Germinal center (tissue), 1 donor: Measurements from ENCODE around the gene CRTAP.
"Not testable (repeated sequence)": the region's sequence is repeated elsewhere in the genome, so short reads cannot be mapped to it uniquely, and the experiment has no call there.

Experiments
- DNase-seq: peaks from one replicate; pipeline ENCODE4 v3.0.0; 2012; ENCODE audit warnings: mixed read lengths, low spot score

Gene CRTAP

DNA sequence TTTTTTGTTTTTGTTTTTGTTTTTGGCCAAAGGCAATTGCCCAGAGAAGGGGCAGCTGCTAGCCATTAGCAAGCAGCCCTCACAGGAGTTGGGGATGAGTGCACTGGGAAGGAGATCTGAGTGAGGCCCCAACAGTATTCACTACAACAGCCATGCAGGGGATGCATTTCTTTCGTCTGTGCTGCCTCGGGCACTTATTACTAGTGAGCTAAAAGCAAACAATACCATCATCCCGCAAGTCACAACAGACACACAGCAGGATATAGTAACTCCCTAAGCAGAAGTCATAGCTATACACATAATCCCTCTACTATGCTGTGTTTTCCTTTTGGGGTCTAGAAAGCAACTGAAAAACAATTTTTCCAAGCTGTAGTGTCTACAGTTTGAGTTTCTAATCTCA, 27.2 kb downstream of the CRTAP start:
- DNase-seq: no peak

- peak; percentile 54 for DNase-seq
Observed at GRCh38 chr3:33144433-33144832, 30.6 kb downstream of the CRTAP start.

DNA sequence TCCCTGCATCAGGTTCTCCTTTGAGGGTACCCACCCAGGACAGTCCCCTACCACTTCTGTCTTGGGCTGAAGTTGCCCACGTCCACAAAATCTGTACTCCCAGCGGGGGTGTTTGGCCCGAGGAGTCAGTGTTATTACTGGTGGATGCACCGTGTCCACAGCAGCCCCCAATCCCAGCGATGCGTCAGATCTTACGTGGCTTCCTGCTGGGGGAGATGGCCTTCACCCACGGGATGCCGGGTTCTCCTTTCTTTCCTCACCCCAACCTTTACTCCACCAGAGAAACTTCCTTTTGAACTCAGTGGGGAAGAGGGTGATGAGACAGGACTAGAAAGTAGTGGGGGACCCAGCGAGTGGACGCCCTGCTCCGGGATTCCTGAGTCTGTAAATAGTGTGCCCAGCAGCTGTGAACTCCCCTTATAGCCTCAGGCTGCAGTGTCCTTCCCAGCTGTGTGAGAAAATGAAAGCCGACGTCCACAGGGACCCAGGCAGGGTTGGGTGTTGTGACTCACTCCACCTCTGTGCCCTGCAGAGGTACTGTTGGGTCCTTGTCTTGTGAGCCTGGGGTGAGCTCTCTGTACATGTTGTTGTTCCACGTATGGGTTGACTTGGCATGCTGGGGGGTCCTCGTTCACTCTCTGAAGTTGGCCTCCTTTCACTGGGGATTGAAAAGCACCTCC, 31.5 kb downstream of the CRTAP start:
- no peak for DNase-seq

- DNase-seq: no peak
Observed at GRCh38 chr3:33145901-33146580, 32.2 kb downstream of the CRTAP start.

DNA sequence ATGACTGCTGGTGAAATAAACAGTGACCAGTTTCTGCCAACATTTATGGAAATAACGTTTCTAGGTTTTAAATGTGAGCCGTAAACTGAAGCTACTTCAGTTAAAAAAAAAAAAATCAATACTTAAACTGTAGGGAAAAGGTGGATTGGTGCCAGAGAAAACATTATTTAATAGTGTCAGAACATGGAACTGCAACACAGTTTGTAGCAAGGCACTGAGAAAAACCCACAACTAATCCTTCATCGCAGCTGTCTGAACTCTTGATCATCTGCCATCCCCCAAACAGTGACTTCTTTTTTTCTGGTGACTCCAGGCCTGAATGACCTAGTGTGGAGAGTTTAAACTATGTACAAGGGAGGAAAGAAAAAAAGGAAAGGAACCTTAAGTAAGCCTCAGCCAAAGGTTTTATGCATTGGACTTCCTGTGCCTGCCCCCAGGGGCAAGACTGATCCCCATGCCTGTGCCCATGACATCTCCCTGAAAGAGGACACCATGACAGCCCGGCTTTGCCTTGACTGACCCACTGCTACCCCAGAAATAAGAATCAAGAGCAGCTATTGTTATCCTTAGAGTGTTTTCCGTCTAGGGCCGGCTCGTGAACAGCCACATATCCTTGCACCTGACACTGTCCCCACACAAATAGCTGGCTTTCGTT, 33.1 kb downstream of the CRTAP start:
- no peak for DNase-seq

DNA sequence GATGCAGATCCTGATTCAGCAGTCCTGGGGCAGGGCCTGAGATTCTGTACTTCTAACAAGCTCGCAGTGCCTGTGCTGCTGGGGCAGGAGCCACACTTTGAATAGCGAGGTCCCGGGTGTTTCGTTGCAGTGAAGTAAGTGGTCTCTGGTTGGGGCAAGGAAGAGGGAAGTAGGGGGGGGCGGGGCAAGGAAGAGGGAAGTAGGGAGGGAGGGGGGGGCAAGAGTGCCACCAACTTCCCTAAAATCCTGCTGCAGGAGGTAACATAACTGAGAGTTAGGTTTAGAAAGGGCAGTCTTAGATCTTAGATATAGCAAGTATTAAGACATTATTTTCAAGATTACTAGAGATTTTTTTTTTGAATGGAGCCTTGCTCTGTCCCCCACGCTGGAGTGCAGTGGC, 35.5 kb downstream of the CRTAP start:
- DNase-seq: no peak

DNA sequence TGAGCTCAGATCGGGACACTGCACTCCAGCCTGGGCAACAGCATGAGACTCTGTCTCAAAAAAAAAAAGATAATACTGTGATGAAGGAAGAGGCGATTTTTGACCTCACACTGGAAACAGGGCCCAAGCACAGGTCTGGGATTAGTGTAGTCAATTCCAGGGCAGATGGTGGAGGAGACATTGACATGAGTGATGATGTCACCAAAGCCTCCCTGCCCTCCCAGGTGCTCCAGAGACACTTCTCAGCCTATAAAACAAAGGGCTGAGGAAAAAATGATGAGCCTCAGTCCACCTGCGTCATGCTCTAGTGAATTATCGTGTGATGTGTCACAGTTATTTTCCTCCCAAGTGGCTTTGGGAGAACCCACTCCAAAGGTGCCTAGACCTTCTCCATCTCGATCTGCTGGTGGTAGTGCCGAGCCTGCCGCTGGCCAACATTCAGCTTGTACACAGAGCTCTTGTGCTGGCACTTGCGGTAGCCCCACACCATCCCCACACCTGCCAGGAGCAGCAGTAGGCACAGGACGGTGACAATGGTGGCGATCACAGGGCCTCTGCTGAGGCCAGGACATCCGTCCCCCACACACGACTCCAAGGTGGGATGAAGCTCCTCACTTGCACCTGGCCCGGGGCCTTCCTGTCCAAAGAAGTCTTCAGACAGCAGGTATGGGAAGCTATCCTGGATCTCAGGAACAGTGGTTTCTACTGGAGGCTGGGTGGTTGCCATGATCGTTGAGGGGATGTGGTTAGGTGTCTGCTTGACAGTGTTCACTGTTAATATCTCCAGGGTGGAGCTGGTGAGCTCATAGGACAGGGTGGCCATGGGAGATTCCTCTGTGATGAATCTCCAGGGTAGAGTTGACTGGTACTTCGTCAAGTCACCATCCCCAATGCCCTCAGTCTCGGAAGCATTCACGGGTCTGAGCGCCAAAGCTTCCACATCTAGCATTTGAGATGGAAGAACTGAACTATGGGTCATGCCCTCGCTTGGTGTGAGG, 38.8 kb downstream of the CRTAP start:
- no peak for DNase-seq

DNA sequence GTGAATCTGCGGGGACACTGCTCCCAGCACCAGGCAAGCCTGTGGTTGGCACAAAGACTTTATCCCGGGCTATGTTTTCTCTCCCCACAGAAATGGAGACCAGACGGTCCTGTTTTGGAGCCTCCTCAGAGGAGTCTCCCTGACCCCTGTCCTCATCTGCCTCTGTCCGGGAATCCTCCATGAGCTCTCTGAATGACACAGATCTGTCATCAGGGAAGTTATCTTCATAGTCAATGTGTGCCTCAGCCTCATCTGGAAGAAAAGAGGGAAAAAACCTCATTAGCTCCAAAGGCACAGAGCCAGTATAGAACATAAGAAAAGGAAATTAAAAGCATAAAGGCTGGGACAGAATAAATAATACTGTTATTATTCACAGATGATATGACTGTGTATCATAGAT, 40.0 kb downstream of the CRTAP start:
- no peak for DNase-seq

DNA sequence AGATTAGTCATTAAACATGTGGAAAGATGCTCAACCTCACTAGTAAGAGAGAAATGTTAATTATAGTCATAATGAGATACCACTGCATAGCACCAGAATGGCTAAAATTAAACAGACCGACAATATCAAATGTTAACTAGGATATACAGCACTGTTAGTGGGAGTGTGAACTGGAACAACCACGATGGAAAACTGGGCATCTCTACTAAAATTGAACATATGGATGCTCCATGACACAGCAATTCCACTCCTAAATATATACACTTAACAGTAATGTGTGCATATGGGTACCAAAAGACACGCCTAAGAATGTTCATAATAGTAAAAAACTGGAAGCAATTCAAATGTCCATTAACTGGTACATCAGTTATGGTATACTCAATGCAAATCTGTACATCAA, 41.5 kb downstream of the CRTAP start:
- DNase-seq: no peak

GRCh38 chr3:33159234-33159633, 45.4 kb downstream of the CRTAP start:
- DNase-seq: no peak

DNA sequence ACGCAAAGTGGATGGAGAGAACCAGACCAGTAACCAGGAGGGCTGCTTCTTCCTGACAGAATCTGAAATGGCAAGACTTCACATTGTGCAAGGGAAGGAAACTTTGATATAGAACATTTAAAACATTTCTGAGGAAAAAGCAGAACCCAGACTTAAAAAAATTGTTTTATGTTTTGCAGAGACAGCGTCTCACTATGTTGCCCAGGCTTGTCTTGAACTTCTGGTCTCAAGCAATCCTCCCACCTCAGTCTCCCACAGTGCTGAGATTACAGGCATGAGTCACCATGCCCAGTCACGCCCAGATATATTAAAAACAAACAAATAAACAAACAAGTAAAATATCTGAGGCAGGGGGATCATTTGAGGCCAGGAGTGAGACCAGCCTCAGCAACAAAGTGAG, 46.2 kb downstream of the CRTAP start:
- no peak for DNase-seq

DNA sequence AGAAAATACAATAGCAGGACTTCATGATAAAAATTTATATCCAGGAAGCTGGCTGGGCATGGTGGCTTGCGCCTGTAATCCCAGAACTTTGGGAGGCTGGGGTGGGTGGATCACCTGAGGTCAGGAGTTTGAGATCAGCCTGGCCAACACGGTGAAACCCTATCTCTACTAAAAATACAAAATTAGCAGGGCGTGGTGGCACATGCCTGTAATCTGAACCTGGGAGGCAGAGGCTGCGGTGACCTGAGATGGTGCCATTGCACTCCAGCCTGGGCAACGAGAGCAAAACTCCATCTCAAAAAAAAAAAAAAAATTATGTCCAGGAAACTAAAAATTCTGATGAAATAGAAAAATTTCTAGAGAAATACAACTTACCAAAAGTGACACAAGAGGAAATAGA, 48.8 kb downstream of the CRTAP start:
- DNase-seq: not testable (repeated sequence)

GRCh38 chr3:33165372-33165771, 51.6 kb downstream of the CRTAP start:
- no peak for DNase-seq

GRCh38 chr3:33166095-33166494, 52.3 kb downstream of the CRTAP start:
- no peak for DNase-seq

DNA sequence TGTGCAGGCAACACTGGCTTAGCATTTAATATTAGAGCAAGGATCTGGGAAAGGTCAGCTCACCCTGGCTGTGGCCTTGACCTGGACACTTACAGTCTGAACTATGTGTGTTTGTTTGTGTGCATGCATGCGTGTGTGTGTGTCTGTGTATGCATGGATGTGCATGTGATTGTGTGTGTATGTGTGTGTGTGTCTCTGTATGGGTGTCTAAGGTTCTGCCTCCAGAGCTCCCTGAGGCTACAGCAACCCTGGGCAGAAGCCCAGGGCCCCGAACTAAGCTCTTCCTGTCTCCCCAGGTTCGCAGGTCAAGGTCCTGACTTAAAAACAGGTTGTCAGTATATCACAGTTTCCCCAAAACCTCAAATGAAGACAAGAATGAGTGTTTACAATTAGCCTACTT, 53.5 kb downstream of the CRTAP start:
- no peak for DNase-seq

DNA sequence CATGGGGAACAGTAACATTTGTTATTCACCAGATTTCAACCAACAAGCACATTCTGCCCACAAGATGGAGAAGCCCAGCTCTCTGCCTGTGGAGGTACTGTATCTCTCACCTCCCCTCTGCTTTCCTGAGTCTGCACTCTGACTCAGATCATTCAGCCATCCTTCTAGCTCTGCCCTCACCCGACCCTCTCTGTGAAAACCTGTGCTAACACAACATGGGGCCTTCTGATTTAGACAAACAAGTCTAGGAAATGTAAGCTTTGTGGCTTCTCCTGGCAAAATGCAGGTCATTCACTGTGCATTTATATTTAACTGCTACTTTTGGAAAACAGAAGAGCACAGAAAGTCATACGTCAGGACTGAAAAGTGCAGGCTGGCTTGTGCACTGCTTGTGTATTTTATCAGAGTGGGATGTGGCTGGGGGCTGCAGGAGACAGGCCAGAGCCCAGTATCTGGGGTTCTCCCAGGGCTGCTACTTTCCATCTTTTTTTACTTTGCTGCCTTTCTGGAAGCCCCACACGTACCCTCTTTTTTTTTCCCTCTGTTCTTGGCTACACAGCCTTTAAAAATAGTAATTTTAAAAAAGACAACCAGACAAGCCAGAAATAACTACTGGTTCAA, 54.0 kb downstream of the CRTAP start:
- no peak for DNase-seq

DNA sequence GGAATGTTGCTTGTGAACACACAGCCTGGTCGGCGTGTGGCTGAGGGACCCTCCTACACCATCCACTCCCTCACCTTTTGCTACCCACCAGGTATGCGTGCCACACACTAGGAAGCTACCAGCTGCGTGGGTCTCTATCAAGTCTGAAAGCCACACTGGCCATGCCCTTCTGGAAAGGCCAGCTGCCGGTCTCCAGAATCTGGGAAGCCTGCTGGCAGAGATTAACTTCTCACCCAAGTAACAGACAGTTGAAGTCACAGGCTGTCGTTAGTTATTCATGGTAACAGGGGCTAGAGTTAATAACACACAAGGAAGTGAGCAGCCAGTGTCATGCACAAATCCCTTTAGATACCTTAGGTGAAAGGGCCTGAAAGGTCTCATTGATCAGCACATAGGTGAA, 56.7 kb downstream of the CRTAP start:
- no peak for DNase-seq

DNA sequence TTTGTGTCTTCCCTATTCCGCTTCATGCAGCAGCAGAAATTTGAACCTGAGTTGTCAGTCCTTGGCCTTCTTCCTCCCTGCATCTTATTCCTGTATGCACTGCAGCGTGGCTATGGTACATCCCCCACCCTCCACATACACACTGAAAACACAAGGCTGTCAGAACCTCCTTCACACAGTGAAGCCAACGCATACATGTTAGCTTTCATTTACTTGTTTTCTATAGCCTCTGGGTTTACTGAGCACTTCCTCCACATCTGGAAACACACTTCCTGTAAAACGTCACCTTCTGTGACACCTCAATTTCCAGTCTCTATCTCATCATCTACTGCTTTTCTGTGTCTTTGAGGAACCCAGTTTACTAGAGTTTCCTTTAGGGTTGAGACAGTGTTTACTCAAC, 57.8 kb downstream of the CRTAP start:
- DNase-seq: no peak

GRCh38 chr3:33173103-33173502, 59.3 kb downstream of the CRTAP start:
- DNase-seq: no peak

- no peak for DNase-seq
Observed at GRCh38 chr3:33173672-33174071, 59.9 kb downstream of the CRTAP start.

GRCh38 chr3:33174095-33174494, 60.3 kb downstream of the CRTAP start:
- no peak for DNase-seq
